GM11168 (cell line): ENCODE measurements around the gene DPH6.

Source experiments
- in situ Hi-C: fragments of 300-500 bp; cut with MboI; formaldehyde crosslinking; loops from one replicate; pipeline ENCODE4 v1.12.0; 2022; ENCODE audit warnings: low sequenced_read_pairs; ENCODE audit not compliant: unreplicated experiment

DPH6 gene

DNA sequence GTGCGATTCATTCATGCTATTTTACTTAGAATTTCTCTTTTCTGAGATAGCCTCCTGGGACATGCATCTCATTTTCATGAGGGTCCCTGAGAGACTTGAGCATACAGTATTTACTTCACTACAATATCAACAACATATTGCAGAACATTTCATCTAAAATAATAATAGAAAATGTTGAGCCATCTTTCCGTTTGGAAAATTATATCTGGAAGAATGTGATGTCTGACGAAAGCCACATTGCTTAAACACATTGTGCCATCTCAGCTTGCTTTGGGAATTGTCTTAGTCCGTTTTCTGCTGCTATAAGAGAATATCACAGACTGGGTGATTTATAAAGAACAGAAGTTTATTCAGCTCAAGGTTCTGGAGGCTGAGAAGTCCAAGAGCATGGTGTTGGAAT, 55.5 kb downstream of the DPH6 start:
- in situ Hi-C loops: no loop called here

DNA sequence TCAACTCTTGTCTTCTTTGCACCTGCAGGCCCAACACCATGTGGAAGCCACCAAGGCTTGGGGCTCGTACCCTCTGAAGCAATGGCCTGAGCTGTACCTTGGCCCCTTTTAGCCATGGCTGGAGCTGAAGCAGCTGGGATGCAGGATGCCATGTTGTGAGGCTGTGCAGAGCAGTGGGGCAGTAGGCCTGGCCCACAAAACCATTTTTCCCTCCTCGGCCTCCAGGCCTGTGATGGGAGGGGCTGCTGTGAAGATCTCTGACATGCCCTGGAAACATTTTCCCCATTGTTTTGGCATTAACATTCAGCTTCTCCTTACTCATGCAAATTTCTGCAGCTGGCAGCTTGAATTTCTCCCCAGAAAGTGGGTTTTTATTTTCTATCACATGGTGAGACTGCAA, 58.5 kb downstream of the DPH6 start:
- in situ Hi-C loops: no loop called here

DNA sequence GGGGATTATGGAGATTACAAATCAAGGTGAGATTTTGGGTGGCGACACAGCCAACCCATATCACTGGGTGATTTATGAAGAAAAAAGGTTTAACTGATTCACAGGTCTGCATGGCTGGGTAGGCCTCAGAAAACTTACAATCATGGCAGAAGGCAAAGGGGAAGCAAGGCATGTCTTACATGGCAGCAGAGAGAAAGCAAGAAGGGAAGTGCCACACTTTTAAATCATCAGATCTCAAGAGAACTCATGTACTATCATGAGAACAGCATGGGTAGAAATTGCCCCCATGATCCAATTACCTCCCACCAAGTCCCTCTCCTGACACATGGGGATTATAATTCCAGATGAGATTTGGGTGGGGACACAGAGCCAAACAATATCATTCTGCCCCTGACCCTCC, 59.7 kb downstream of the DPH6 start:
- in situ Hi-C loops: no loop called here

DNA sequence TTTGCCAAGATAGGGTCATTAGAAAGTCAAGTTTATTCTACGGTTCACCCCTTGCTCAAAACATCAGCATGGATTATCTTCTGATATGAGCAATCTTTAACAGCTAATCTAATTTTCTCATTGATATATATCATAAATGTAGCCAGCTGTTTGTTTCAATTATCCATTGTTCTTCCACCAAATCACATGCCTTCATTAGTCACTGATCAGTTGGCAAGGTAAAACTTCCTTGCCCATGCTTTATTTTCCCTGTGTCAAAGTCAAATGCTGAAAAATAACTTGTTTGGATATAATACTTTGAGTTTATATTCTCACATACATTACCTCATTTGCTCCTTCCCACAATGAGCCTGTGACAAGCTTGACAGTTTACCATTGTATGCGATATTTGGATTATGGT, 60.6 kb downstream of the DPH6 start:
- in situ Hi-C loops: no loop called here

DNA sequence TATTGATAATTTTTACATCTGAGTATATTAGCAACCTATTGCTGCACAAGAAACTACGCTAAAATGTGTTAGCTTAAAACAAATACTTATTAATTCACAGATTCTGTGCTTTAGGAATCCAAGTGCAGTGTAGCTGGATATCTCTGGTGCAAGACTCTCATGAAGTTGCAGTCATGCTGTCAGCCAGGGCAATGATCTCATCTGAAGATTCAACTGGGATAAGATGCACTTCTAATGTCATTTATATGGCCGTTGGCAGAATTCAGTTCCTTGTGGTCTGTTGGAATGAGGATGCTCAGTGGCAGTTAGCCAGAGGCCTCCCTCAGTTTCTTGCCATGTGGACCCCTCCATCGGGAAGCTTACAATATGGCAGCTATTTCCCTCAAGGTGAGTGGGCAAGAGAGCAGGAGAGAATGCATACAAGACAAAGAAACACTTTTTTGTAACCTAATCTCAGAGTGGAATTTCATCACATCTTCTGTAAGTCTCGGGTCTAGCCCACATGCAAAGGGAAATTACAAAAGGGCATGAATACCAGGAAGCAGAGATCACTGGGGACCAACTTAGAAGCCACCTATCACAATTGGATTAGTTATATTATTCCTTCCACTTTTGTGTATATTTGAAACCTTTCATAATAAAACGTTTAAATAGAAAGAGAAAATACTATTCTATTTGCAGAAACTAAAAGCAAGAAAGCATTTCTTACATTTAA, 61.6 kb downstream of the DPH6 start:
- in situ Hi-C loops: no loop called here

DNA sequence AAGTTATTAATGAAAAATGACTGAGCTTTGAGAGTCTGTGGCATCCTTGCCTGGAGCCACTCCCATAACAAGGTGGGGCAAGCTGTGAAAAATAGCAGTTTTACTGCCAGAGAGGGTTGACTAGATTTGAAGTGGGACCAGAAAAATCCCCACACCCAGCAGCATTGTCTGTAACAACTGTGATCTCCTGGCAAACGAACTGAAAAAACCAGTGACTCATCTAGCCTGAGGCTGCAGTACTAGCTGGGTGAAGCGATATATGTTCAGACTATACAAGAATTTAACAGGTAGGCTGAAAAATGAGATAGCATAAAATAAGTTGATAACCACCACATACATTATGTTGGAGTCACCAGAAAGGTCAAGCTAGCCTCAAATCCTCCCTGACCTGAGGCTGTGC, 64.0 kb downstream of the DPH6 start:
- in situ Hi-C loops: no loop called here

DNA sequence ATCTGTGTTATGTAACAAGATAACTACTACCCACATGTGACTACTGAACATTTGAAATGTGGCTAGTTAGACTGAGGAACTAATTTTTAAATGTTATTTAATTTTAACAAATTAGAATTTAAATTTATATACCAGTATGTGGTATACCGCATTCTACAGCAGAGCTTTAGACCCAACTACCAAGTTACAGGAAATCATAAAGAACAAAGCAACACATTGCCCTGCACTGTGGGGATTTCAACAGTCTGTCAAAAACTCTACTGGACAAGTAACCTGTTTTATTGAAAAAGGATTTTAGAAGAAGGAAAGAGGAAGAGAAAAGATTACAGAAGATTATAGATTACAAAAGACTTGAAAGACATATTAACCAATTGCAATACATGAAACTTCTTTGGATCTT, 64.9 kb downstream of the DPH6 start:
- in situ Hi-C loops: no loop called here

DNA sequence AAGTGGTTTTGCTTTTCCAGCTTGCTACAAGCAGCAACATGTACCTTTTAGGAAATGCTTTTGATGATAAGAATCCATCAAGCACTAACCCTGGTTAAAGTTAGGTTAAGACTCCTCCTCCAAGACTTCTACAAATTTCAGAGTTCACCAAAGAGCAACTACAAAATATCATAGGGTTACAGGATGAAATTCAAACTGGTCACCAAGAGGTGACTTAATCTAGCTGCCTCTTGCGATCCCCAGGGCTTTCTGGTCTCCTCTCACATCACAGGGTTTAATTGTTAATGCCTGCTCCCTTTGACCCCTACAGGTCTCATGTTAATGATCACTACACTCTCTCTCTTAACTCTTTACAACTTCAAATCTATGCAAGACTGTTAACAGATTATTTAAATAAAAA, 66.5 kb downstream of the DPH6 start:
- in situ Hi-C loops: no loop called here

DNA sequence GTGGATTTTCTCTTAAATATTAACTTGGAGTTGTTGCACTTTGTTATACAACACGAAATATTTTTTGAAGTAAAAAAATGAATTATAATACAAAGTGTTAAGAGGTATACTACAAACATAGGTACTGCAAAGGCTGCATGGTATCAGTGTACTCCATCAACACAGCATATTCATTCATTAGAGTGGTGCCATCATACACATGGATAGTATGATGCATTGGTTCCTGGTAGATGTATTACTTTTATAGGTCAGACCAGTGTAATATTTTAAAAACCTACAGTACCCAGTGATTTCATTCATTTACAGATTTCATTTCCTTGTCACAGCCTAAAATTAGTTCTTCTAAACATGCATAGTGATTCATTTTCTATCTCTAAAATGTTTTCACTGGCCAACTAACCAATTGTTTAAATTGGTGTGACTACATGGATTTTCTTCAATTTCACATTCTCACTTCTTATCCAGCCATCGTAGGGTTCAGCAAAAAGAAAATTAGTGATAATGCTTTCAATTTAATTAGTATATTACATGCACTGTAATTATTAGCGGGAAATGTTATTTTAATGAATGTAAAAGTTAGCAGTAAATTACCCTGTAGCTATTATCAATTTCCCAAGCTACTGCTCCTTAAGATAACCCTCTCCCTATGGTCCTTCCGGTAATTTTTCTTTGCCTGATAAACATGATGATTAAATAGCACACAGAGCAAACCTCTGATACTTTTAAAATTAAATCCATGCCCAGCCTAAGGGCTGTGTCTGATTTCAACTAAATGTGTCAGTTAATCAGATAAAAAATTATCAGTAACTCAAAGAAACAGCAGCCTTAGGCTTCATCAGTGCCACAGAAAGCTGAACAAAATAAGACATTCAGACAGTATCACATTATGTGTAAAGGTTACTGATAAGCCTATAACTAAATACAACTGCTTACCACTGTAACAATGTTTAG, 68.4 kb downstream of the DPH6 start:
- in situ Hi-C loops: no loop called here

DNA sequence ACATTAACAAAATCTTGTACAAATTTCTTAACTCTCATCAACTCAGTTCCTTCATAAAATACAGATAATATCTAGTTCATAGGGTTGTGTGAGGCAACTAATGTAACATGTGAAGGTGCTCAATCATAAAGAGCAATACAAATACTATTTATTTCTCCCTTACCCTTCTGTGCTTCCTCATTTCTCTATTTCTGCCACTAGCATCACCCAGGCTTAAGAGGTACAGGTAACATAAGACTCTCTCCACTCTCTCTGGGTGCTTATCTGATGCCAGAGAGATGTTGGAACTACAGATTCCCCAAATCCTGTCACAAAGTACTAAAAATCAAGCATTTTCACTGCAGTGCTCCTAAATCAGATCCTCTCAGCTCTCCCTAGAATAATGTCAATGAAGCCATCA, 74.9 kb downstream of the DPH6 start:
- in situ Hi-C loops: no loop called here

DNA sequence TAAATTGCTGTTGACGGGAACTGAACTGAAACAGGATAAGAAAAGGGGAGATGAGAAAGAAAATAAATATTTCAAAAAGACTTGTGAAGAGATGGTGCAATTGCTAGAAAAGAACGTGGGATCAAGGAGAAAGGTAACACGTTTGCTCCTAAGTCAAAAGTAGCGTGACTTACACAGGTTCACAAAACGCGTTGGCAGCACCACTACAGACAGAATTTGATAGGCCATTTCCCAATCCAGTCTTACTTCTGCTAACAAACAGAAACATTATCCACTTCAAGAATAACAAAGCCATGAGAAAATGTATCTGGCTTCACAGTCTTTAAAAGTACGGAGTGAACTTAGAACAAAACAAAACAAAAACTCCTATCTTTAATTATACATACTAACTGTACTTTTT, 75.5 kb downstream of the DPH6 start:
- in situ Hi-C loops: no loop called here

DNA sequence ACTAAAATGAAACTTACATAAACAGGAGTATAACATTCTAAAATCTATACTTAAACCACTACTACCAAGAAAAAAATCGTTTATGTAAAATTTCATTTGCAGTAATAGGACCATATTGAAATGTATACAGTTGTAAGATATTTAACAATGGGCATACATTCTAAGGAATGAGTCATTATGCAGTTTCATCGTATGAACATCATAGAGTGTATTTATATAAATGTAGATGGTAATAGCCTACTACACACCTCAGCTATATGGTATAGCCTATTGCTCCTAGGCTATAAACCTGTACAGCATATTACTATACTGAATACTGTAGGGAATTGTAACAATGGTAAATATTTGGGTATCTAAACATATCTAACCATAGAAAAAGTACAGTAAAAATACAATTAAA, 79.5 kb downstream of the DPH6 start:
- in situ Hi-C loops: no loop called here

DNA sequence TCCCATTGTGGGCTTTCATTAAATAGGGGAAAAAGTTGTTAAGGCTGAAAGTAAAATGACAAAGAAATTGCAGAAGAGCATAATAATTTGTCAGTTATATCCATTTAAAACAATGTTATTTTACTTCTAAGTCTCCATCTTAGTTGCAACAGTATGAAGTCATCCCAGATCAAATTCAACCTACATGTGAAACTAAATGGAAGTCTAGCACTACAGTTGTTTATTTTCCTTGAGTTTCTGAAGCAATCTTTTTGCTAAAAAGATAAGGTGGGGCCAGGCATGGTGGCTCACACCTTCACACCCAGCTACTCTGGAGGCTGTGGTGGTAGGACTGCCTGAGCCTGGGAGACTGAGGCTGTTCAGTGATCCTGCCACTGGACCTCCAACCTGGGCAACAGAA, 80.2 kb downstream of the DPH6 start:
- in situ Hi-C loops: no loop called here

DNA sequence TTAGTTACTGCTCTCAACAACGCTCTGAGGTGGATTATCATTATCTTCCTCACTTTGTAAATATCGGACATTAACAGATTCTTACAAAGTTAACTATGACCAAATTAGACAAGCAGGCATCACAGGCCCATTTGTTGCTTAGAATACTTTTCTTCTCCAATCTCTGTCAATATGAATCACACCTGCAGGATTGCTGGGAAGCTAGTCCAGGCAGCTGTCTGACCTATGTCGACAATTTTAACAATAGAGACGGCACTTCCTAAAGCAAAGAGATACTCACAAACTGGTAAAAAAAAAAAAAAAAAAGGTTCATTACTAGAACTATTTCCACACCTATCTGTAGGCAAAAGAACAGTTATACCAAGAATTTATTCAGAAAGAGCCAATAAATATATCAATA, 85.3 kb downstream of the DPH6 start:
- in situ Hi-C loops: no loop called here

DNA sequence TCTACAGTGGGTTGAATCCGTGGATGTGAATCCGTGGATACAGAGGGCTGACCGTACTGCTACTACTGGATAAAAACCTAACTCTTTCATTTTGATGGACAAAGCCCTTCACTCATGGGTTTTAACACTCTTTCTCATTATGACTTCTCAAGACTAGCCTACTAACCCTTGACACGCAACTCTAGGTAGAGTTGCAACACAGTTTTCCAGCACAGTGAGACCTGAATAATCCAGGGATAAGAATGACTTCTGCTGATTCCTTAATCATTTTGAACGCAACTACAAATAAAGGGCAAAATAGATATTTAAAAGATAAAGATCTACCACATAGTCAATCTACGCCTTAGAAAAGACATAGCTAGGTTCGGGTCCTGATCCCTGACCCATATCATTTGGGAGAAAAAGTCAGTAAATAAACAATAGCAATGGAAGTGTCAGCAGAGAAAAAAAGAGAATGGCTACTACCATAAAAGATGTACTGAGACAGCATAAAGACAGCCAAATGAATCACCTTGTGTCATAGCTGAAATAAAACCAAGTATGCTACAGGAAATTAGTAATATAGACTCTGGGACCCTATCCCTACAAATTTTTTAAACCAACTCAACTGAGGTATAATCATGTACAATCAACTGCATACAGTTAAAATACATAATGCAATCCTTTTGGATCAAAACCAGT, 87.6 kb downstream of the DPH6 start:
- in situ Hi-C loops: no loop called here

DNA sequence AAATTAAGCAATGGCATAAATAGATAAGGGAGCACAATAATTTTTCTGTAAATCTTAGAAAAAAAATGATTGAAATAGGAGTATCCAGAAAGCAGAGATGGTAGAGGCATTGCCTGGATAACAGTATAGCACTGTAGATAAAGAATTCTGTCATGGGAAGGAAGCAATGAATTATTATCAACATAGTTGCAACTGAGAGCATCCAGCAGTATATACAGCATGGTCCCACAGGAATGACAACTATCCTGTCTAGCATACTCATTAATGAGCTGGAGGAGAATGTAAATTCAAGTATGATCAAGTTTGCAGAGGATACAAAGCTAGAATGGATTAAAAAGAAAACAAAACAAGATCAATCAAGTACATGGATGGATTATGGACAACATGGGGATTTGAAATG, 90.8 kb downstream of the DPH6 start:
- in situ Hi-C loops: no loop called here

DNA sequence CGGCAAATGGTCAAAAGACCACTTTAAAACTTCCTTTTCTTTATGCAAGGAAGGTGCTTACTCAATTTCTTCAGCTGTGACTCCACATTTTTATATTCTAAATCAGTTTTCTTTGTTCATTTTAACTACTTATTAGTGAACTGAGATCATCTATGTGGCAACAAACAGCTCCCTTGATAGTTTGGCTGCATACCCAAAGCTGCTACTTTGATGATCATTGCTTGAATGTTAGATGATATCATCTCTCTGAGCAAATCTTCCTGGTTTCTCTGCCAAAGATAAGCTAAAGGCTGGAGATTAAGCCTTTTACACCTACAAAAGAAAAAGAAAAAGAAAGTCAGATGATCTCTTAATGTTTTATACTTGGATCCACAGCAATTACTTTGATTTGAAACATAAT, 95.5 kb downstream of the DPH6 start:
- in situ Hi-C loops: loop anchor here (5.0 kb wide), 1 partner anchor 378 kb away; no protein-coding TSS in a partner anchor

DNA sequence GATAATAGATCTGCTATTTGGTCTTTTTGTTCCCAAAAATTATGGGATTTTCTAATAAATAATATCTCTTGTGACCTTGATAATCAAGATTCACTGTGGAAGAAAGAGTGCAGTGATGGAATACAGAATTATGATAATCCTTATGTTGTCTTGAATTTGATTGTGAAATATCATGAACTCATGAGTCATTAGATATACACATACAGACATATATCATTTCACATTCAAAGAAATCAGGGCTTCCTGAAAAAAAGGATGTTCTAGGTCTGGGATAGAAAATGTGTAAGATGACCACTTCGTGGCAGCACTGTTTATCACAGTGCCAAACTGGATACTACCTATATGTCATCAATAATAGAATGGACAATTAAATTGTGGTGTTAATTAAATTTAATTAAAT, 97.7 kb downstream of the DPH6 start:
- in situ Hi-C loops: loop anchor here (10.0 kb wide), 1 partner anchor 163 kb away; no protein-coding TSS in a partner anchor

DNA sequence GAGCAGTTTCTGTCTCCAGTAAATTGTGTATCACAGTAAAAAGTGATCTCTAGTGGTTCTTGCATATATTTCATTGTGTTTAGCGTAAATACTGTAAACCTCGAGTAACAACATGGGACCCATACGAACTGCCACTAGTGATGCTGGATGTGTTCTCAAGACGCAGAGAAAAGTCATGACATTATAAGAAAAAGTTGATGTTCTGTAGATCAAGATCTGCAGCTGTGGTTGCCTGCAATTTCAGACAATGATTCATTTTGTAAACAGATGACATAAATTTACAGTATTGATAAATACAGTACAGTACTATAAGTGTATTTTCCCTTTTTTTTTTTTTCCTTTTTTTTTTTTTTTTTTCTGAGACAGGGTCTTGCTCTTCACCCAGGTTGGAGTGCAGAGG, 100.1 kb downstream of the DPH6 start:
- in situ Hi-C loops: loop anchor here (10.0 kb wide), 1 partner anchor 161 kb away; no protein-coding TSS in a partner anchor

DNA sequence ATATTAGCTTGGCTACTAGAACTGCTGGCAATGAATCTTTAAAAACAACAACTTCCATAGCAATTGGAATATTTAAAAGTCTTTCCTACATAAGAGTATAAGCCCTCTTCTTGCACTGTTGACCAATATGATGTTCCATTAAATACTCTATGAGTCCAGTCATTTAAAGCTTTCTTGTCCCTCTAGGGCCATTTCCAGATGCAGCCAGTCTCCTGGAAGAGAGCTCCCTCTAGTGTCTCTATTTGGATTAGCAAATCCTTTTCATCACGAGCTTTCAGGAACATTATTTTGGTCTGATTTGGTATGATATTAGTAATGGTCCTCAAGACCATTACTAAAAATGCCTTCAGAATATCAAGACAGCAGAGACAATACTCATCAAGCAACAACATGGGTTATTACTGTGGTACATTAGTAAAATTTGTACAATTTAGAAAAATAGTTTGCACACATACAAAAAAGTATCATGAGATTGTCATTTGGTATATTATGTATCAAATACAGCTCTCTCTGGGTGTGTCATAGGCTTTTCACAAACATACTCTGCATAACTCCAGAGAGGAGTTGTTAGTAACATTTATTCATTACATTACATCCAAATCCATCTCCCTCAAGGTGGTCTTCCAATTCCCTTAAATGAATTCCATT, 101.3 kb downstream of the DPH6 start:
- in situ Hi-C loops: loop anchor here (10.0 kb wide), 1 partner anchor 160 kb away; no protein-coding TSS in a partner anchor
